GM19324 (cell line): ENCODE measurements around the gene NCR1.
"Not testable (repeated sequence)": the region's sequence is repeated elsewhere in the genome, so short reads cannot be mapped to it uniquely, and the experiment has no call there.

ENCODE experiments used
- ATAC-seq: cut with Tn5 transposase; IDR thresholded peaks from one replicate; pipeline ENCODE4 v1.9.1; 2021; ENCODE audit warnings: mild to moderate bottlenecking, moderate library complexity; ENCODE audit not compliant: unreplicated experiment, low FRiP score

NCR1 gene, protein sequence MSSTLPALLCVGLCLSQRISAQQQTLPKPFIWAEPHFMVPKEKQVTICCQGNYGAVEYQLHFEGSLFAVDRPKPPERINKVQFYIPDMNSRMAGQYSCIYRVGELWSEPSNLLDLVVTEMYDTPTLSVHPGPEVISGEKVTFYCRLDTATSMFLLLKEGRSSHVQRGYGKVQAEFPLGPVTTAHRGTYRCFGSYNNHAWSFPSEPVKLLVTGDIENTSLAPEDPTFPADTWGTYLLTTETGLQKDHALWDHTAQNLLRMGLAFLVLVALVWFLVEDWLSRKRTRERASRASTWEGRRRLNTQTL

GRCh38 chr19:54905803-54906511, at the start of gene NCR1:
TSS of gene NCR1 (plus strand) at chr19:54906148. CDS start at chr19:54906188, 40 bp downstream.
- no peak for ATAC-seq

GRCh38 chr19:54858476-54858875, 47.5 kb upstream of the NCR1 start:
- not testable (repeated sequence) for ATAC-seq

GRCh38 chr19:54859421-54859820, 46.5 kb upstream of the NCR1 start:
- not testable (repeated sequence) for ATAC-seq

DNA sequence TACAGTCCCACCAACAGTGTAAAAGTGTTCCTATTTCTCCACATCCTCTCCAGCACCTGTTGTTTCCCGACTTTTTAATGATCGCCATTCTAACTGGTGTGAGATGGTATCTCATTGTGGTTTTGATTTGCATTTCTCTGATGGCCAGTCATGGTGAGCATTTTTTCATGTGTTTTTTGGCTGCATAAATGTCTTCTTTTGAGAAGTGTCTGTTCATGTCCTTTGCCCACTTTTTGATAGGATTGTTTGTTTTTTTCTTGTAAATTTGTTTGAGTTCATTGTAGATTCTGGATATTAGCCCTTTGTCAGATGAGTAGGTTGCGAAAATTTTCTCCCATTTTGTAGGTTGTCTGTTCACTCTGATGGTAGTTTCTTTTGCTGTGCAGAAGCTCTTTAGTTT, 42.5 kb upstream of the NCR1 start:
- ATAC-seq, result not testable (repeated sequence)

GRCh38 chr19:54871696-54872095, 34.3 kb upstream of the NCR1 start:
- ATAC-seq, result no peak

DNA sequence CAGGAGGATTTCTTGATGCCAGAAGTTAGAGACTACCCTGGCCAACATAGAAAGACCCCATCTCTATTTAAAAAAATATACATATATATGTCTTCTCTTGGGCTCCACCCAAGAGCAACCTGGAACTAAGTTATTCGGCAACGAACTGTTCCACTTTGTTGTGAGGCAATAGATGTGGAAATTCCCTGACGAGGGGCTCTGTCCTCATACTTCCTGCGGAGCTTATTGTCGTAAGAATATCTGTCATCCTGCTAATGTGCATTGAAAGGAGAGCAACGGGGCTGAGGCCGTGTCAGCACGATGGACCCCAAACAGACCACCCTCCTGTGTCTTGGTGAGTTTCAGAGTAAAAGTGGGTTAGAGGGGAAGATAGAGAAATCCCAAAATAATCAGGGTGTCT, 32.0 kb upstream of the NCR1 start, which contains the start of gene FCAR:
TSS of gene FCAR (plus strand) at position 246 of the 400 bp plus-strand sequence. CDS start at position 301, 55 bp downstream.
- ATAC-seq, result no peak

DNA sequence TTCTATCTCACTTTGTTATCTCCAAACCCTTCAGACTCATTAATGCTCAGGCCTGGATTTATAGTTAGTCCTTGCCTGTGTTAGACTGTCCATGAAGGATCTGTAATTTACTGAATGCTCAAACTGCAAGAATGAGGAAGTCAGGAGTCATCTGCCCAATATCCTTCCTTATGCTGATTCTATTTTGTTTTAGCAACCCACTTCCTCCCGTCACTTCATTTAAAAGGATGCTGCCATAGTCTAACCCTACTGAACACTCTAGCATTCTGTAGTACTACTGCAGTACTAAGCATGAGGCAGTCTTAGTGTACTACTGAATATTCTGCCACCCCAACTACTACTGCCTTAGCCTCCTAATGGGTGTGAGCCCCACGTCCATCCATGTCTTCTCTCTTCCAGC, 30.4 kb upstream of the NCR1 start:
- ATAC-seq, result no peak

GRCh38 chr19:54877471-54877870, 28.5 kb upstream of the NCR1 start:
- ATAC-seq, result no peak

DNA sequence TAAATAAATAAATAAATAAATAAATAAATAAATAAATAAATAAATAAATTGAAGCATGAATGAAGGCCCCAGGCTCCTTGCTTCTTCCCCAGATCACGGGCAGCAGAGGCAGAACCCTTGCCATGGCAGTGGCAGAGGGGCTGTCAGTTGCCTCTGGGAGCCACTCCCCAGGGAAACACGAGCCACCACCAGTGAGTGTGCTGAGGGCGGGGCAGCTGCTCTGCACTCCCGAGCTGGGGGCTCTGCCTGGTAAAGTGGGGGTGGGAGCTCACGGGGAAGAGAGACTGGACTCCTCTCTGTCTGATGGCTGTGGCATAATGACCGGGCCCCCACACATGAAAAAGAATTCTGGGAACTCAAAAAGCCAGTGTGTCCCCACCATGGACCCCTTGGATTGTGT, 24.1 kb upstream of the NCR1 start:
- no peak for ATAC-seq

DNA sequence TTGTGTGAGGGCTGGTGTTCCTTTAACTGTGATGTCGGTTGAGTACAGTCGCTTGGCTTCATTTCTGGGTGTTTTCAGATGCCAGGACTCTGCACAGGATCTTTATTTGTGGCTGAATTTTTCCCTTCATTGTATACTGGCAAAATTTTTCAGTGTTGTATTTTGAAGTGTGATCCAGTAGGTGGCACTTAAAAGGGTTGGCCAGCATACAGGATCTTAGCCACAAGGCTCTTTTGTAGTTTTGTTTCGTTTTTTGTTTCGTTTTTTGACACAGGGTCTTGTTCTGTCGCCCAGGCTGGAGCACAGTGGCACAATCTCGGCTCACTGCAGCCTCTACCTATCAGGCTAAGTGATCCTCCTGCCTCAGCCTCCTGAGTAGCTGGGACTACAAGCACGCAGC, 23.2 kb upstream of the NCR1 start:
- ATAC-seq, result no peak

- no peak for ATAC-seq
These were observed 22.7 kb upstream of the NCR1 start for GRCh38 chr19:54883228-54883627.

DNA sequence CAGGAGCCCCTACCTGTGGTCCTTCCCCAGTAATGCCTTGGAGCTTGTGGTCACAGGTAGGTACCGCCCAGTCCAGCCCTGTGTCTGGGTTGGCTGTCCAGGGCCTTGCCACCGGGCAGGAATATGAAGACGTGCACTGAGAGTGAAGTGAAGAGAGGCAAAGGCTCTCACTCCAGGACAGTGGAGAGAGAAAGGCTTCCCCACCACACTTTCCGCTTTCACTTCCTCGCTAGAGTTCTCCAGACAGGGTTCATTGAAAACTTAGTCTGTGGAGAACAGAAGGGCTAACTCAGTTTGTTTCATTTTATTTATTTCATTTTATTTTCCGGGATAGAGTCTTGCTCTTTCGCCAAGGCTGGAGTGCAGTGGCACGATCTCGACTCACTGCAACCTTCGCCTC, 17.7 kb upstream of the NCR1 start:
- no peak for ATAC-seq

DNA sequence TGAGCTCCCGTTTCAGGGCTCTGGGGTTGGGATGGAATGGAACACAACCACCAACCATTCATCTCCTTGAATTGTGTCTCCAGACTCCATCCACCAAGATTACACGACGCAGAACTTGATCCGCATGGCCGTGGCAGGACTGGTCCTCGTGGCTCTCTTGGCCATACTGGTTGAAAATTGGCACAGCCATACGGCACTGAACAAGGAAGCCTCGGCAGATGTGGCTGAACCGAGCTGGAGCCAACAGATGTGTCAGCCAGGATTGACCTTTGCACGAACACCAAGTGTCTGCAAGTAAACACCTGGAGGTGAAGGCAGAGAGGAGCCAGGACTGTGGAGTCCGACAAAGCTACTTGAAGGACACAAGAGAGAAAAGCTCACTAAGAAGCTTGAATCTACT, 16.4 kb upstream of the NCR1 start:
- ATAC-seq, result no peak

DNA sequence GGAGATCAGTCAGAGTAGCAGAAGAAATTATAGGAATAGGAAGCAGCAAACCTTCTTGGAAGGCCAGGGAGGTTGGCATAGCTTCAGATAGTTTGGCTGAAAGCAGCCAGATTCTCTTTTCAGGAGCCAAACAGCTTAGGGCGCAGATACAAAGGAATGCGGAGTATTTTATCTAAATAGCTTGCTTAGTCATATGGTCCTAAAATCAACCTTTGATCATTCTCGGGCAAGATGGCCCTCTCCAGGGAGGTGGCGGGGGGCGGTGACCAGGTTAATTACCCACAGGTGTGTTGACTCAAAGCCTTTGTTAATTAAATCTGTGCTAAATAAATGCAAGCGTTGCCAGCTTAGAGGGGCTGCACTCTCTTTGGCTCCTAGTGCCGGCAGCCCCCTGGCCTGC, 12.5 kb upstream of the NCR1 start:
- no peak for ATAC-seq

- not testable (repeated sequence) for ATAC-seq
These were observed 11.8 kb upstream of the NCR1 start for GRCh38 chr19:54894106-54894505.

GRCh38 chr19:54896036-54896435, 9.9 kb upstream of the NCR1 start:
- ATAC-seq, result no peak

DNA sequence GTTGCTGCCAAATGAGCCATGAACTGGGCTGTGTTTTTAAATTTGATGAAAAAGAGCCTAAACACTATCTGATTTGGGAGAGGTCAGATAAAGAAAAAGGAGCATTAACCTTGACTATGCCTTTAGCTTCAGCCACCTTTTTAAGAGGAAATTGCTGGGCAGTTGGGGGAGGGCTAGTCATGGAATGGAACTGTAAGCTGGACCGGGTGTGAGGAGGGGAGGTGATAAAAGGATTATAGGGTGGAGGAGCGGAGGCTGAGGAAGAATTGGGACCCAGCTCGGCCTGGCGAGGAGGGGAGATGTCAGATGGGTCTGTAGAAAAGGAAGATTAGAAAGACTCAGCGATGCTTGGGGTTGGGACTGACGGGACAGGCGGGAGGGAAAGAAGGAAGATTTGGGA, 7.3 kb upstream of the NCR1 start:
- not testable (repeated sequence) for ATAC-seq

- ATAC-seq, result not testable (repeated sequence)
These were observed 6.3 kb upstream of the NCR1 start for GRCh38 chr19:54899646-54900045.

GRCh38 chr19:54901153-54901552, 4.8 kb upstream of the NCR1 start:
- not testable (repeated sequence) for ATAC-seq

DNA sequence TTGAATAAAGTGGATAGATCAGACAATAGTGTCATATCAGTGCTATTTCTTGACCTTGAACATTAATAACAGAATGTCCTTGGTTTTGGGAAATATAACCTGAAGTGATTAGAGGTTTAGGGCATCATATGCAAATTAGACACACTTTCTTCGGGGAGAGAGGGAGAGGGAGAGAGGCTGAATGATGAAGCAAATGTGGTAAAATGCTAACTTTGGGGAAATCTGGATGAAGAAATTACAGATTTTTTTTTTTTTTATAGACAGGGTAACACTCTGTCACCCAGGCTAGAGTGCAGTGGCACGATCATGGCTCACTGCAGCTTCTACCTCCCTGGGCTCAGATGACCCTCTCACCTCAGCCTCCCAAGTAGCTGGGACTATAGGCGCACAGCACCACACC, 3.9 kb upstream of the NCR1 start:
- ATAC-seq, result no peak

- no peak for ATAC-seq
These were observed 2.6 kb upstream of the NCR1 start for GRCh38 chr19:54903303-54903702.

GRCh38 chr19:54904261-54904660, 1.7 kb upstream of the NCR1 start:
- not testable (repeated sequence) for ATAC-seq
